Activated T-helper 9 cell treated with anti-CD3 and anti-CD28 coated beads, Interleukin-2, amount 50 U/mL, for 16 hours (primary cell): ENCODE measurements around the gene OR2V1.
"Not testable (repeated sequence)": the region's sequence is repeated elsewhere in the genome, so short reads cannot be mapped to it uniquely, and the experiment has no call there.

Source experiments
- DNase-seq: peaks from one replicate; pipeline ENCODE4 v3.0.0-alpha.2; 2020; ENCODE audit warnings: low read depth

Gene OR2V1

GRCh38 chr5:181127907-181128626 is 2.9 kb downstream of the OR2V1 start:
- no peak for DNase-seq

- DNase-seq: no peak
Observed at GRCh38 chr5:181127456-181127855, 3.5 kb downstream of the OR2V1 start.

GRCh38 chr5:181126841-181127240 is 4.1 kb downstream of the OR2V1 start:
- no peak for DNase-seq

- DNase-seq: no peak
Observed at GRCh38 chr5:181124526-181124925, 6.4 kb downstream of the OR2V1 start.

GRCh38 chr5:181121675-181122561 is 9.1 kb downstream of the OR2V1 start:
- no peak for DNase-seq

GRCh38 chr5:181120761-181121160 is 10.2 kb downstream of the OR2V1 start:
- no peak for DNase-seq

- no peak for DNase-seq
Observed at GRCh38 chr5:181120306-181120705, 10.7 kb downstream of the OR2V1 start.

- DNase-seq: no peak
Observed at GRCh38 chr5:181119105-181119504, 11.9 kb downstream of the OR2V1 start.

- DNase-seq: no peak
Observed at GRCh38 chr5:181118369-181118768, 12.6 kb downstream of the OR2V1 start.

- DNase-seq: no peak
Observed at GRCh38 chr5:181114844-181115778, 15.9 kb downstream of the OR2V1 start.

GRCh38 chr5:181114284-181114843 is 16.6 kb downstream of the OR2V1 start:
- no peak for DNase-seq

GRCh38 chr5:181113572-181113971 is 17.4 kb downstream of the OR2V1 start:
- not testable (repeated sequence) for DNase-seq

- no peak for DNase-seq
Observed at GRCh38 chr5:181112476-181112875, 18.5 kb downstream of the OR2V1 start.

GRCh38 chr5:181111010-181111409 is 20.0 kb downstream of the OR2V1 start:
- DNase-seq: no peak

- no peak for DNase-seq
Observed at GRCh38 chr5:181109489-181110013, 21.4 kb downstream of the OR2V1 start.

GRCh38 chr5:181108578-181109165 is 22.3 kb downstream of the OR2V1 start:
- DNase-seq: no peak

GRCh38 chr5:181107699-181108098 is 23.3 kb downstream of the OR2V1 start:
- no peak for DNase-seq

- no peak for DNase-seq
Observed at GRCh38 chr5:181105391-181106025, 25.5 kb downstream of the OR2V1 start.

GRCh38 chr5:181104606-181105390 is 26.2 kb downstream of the OR2V1 start:
- DNase-seq: not testable (repeated sequence)

- DNase-seq: not testable (repeated sequence)
Observed at GRCh38 chr5:181104259-181104568, 26.8 kb downstream of the OR2V1 start.
